ENCODE data around the gene ATP5IF1. TPM values are rescaled to one million over a fixed set of nuclear protein-coding genes. Genes with fewer than 3 reads are reported as not detected.

ATP5IF1 gene
- total and polyA plus RNA-seq, 9 of the 15 experiments (the other 6 are each of a cell fraction or from before 2014, with no cell fraction given) = 292 to 1,422 (median 388) TPM

DNA sequence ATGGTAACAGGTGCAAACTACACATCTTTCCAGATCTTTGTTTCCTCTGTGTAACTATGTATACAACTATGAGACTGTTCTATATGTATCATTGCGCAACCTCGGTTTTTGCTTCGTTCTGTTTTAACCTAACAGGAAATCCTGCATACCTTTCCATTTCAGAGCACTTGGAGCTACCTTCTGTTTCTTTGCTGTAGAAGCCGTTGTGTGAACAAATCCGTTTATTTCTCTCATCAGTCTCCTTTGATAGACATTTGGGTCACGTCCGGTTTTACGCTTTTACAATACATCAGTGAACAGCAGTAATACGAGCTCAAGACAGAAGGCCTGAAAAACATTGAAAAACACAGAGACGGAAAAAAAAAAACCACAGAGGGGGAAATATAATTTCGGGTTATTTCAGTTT is 10.5 kb downstream of the ATP5IF1 start (continued):
- peak; percentile 98 for TF ChIP-seq CEBPG (CRISPR knock-in tag; IDR thresholded peaks at IDR 0.05)
- TF ChIP-seq CEBPG (tag; conservative IDR thresholded peaks at IDR 0.05 in 1 of 2, IDR thresholded peaks at IDR 0.05 in 1 of 2) = peak; percentile 98 to 100
- no peak for TF ChIP-seq MED1 (CRISPR knock-in tag; IDR thresholded peaks at IDR 0.05; ENCODE audit: borderline replicate concordance)
- peak; percentile 60; the same call in 1 of the 2 replicates for TF ChIP-seq DPF2 (IDR thresholded peaks at IDR 0.05)
- TF ChIP-seq, protein P1, sequence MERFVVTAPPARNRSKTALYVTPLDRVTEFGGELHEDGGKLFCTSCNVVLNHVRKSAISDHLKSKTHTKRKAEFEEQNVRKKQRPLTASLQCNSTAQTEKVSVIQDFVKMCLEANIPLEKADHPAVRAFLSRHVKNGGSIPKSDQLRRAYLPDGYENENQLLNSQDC (CRISPR knock-in tag; IDR thresholded peaks at IDR 0.05) = no peak
- TF ChIP-seq, protein P2, sequence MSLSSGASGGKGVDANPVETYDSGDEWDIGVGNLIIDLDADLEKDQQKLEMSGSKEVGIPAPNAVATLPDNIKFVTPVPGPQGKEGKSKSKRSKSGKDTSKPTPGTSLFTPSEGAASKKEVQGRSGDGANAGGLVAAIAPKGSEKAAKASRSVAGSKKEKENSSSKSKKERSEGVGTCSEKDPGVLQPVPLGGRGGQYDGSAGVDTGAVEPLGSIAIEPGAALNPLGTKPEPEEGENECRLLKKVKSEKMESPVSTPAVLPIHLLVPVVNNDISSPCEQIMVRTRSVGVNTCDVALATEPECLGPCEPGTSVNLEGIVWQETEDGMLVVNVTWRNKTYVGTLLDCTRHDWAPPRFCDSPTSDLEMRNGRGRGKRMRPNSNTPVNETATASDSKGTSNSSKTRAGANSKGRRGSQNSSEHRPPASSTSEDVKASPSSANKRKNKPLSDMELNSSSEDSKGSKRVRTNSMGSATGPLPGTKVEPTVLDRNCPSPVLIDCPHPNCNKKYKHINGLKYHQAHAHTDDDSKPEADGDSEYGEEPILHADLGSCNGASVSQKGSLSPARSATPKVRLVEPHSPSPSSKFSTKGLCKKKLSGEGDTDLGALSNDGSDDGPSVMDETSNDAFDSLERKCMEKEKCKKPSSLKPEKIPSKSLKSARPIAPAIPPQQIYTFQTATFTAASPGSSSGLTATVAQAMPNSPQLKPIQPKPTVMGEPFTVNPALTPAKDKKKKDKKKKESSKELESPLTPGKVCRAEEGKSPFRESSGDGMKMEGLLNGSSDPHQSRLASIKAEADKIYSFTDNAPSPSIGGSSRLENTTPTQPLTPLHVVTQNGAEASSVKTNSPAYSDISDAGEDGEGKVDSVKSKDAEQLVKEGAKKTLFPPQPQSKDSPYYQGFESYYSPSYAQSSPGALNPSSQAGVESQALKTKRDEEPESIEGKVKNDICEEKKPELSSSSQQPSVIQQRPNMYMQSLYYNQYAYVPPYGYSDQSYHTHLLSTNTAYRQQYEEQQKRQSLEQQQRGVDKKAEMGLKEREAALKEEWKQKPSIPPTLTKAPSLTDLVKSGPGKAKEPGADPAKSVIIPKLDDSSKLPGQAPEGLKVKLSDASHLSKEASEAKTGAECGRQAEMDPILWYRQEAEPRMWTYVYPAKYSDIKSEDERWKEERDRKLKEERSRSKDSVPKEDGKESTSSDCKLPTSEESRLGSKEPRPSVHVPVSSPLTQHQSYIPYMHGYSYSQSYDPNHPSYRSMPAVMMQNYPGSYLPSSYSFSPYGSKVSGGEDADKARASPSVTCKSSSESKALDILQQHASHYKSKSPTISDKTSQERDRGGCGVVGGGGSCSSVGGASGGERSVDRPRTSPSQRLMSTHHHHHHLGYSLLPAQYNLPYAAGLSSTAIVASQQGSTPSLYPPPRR (CRISPR knock-in tag; IDR thresholded peaks at IDR 0.05; ENCODE audit: borderline replicate concordance) = 0 out of 2 replicates have a peak, but pooled peaks have one; percentile 42
- peak; percentile 100 for TF ChIP-seq CEBPB (tag; IDR thresholded peaks at IDR 0.05)
- TF ChIP-seq LEF1 (IDR thresholded peaks at IDR 0.05) = no peak; the same call in 1 of the 2 replicates
- peak in 1 of 2 experiments; percentile 42; a peak in 1 of 4 replicates for TF ChIP-seq HDAC1 (IDR thresholded peaks at IDR 0.05)
- no peak; the same call in 1 of the 2 replicates for TF ChIP-seq ELF1 (tag; IDR thresholded peaks at IDR 0.05)
- TF ChIP-seq HIVEP1 (CRISPR knock-in tag; IDR thresholded peaks at IDR 0.05) = no peak
- TF ChIP-seq ZNF263 (CRISPR knock-in tag; IDR thresholded peaks at IDR 0.05; ENCODE audit: borderline replicate concordance) = no peak
- TF ChIP-seq ZNF583 (CRISPR knock-in tag; IDR thresholded peaks at IDR 0.05) = no peak
- no peak for TF ChIP-seq ZC3H4 (CRISPR knock-in tag; IDR thresholded peaks at IDR 0.05; ENCODE audit: borderline replicate concordance)
- 0 out of 2 replicates have a peak, but pooled peaks have one; percentile 26 for TF ChIP-seq ETV1 (tag; conservative IDR thresholded peaks at IDR 0.05; ENCODE audit: low read depth)
- TF ChIP-seq, protein P3, sequence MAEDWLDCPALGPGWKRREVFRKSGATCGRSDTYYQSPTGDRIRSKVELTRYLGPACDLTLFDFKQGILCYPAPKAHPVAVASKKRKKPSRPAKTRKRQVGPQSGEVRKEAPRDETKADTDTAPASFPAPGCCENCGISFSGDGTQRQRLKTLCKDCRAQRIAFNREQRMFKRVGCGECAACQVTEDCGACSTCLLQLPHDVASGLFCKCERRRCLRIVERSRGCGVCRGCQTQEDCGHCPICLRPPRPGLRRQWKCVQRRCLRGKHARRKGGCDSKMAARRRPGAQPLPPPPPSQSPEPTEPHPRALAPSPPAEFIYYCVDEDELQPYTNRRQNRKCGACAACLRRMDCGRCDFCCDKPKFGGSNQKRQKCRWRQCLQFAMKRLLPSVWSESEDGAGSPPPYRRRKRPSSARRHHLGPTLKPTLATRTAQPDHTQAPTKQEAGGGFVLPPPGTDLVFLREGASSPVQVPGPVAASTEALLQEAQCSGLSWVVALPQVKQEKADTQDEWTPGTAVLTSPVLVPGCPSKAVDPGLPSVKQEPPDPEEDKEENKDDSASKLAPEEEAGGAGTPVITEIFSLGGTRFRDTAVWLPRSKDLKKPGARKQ (CRISPR knock-in tag; IDR thresholded peaks at IDR 0.05) = 0 out of 2 replicates have a peak, but pooled peaks have one; percentile 22
- no peak for TF ChIP-seq ZNF165 (CRISPR knock-in tag; IDR thresholded peaks at IDR 0.05; ENCODE audit: borderline replicate concordance)
- TF ChIP-seq TEAD4 (IDR thresholded peaks at IDR 0.05; ENCODE audit: low read length) = peak; percentile 27; the same call in 1 of the 2 replicates
- TF ChIP-seq TEAD4 (CRISPR knock-in tag; IDR thresholded peaks at IDR 0.05; ENCODE audit: borderline replicate concordance) = no peak
- TF ChIP-seq TEAD1 (CRISPR knock-in tag; IDR thresholded peaks at IDR 0.05) = no peak
- TF ChIP-seq TCF7L2 (IDR thresholded peaks at IDR 0.05; ENCODE audit: low read depth, low read length) = no peak
- no peak for TF ChIP-seq COPS2 (conservative IDR thresholded peaks at IDR 0.05)
- TF ChIP-seq, protein P4, sequence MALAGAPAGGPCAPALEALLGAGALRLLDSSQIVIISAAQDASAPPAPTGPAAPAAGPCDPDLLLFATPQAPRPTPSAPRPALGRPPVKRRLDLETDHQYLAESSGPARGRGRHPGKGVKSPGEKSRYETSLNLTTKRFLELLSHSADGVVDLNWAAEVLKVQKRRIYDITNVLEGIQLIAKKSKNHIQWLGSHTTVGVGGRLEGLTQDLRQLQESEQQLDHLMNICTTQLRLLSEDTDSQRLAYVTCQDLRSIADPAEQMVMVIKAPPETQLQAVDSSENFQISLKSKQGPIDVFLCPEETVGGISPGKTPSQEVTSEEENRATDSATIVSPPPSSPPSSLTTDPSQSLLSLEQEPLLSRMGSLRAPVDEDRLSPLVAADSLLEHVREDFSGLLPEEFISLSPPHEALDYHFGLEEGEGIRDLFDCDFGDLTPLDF (CRISPR knock-in tag; IDR thresholded peaks at IDR 0.05) = no peak

Data from K562 (cell line).